Amygdala (tissue), 56 donors: ENCODE data around the gene FBXO2.

Experiments
- DNase-seq, 56 donors: peaks; one replicate each; lab custom pipeline; 2025; lab: John Stamatoyannopoulos, UW

The FBXO2 gene

GRCh38 chr1:11602424-11602823 is 51.8 kb downstream of the FBXO2 start:
- DNase-seq = no peak

DNA sequence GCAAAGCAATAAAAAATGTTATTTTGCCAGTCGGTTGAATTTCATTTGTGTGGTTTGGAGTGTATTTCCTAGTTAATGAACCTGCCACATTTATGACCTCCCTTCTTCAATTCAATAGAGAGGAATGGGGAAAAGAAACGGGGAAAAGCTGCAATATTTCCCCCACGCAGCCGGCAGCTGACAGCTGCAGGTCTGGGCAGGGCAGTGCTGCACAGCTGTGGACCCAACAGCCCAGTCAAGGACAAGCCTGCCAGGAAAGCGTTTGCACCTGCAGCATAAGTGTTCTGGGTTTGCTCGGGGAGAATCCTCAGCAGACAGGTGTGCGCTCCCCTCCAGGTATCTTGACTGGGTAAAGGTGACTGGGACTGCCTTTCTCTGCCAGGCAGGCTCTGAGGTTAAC is 53.4 kb downstream of the FBXO2 start:
- DNase-seq = no peak

GRCh38 chr1:11599891-11600576 is 54.2 kb downstream of the FBXO2 start:
- no peak for DNase-seq

DNA sequence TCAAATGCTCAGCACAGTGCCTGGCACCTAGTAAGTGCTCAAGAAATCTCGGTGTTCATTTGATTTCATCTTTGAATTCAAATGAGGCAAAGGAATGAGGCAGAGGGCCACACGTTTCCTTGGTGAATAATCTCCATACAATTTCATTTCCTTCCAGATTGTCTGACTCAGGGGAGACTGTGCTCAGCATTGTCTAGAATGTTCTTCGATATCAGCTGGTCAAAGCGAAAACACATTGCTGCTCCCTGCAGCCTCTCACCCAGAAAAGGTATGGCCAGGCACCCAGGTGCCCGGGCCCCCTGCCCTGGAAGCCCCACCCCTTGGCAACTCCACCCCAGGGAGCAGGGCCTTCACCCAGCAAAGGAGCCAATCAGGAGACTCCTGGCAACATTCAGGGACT is 55.8 kb downstream of the FBXO2 start:
- DNase-seq = no peak
